Skeletal muscle satellite cell (primary cell): ENCODE data around the gene CNPPD1.

Experiments
- H3K27me3 ChIP-seq: 2 replicates; pipeline ENCODE4 v1.7.0; 2013; ENCODE audit warnings: low read length; ENCODE audit not compliant: control insufficient read depth, insufficient read depth
- H3K36me3 ChIP-seq: 2 replicates; pipeline ENCODE4 v1.7.0; 2013; ENCODE audit warnings: mild to moderate bottlenecking, control low read depth, low read length; ENCODE audit not compliant: insufficient read depth
- H3K4me1 ChIP-seq: 2 replicates; pipeline ENCODE4 v1.7.0; 2013; ENCODE audit warnings: low read length; ENCODE audit not compliant: control insufficient read depth, insufficient read depth
- H3K4me2 ChIP-seq: 2 replicates; pipeline ENCODE4 v1.7.0; 2013; ENCODE audit warnings: mild to moderate bottlenecking, low read length
- H3K4me3 ChIP-seq: 2 replicates; pipeline ENCODE4 v1.7.0; 2013; ENCODE audit warnings: low read length
- H3K9ac ChIP-seq: 2 replicates; pipeline ENCODE4 v1.7.0; 2013; ENCODE audit warnings: mild to moderate bottlenecking, low read depth, low read length, moderate library complexity
- H3K9me3 ChIP-seq: replicated peaks from 2 replicates; pipeline ENCODE4 v1.7.0; 2013; ENCODE audit warnings: mild to moderate bottlenecking, control low read depth, low read length

The CNPPD1 gene

DNA sequence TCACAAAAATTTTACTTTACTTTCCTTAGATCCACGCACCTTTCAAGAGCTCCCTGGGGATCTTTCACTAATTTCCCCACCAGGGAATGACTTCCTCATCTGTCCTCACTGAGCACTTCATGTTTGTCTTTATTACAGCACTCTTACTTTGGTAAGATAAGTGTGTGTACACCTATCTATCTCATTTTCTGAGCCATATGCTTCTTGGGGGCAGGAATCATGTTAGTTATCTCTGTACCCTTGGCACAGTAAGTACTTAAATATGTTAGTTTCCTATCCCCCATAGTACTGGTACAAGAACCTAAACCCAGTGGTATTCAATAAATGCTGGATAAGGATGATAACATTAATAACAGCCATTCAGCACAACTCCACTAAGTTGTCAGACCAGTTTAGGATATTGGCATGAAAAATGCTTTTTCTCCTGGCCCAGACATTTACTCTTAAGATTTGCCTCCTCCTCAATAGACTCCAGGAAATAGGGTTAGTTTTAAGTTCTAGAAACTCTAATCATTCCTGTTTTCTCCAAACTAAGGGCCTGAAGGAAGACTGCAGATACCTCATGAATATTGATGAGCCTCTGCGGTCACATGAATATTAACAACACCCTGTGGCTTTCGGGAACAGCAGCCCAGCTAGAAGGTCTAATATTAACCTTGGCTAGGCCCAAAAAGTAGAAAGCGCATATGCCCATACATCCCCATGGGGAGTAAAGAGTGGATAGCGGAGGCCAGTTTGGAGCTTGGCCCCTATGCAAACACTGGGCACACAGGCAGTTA lies 54.3 kb downstream of the CNPPD1 start:
- H3K4me1 ChIP-seq: peaks cover 40% of the 10 kb centered on the region
- H3K4me3 ChIP-seq: no peak overlapping the region
- H3K4me2 ChIP-seq: no peak overlapping the region
- H3K36me3 ChIP-seq: no peaks in the 10 kb centered on the region
- no peaks in the 10 kb centered on the region for H3K9me3 ChIP-seq
- H3K27me3 ChIP-seq: no peaks in the 10 kb centered on the region
- H3K9ac ChIP-seq: no peak overlapping the region
